Activated CD4-positive, alpha-beta T cell treated with anti-CD3 and anti-CD28 coated beads, Interleukin-2, amount 50 U/mL, for 4 hours (primary cell): ENCODE results near the gene TMEM80.

Experiments used
- DNase-seq, 2 experiments: peaks; one replicate each; pipeline ENCODE4 v3.0.0-alpha.2; 2020

Gene TMEM80

GRCh38 chr11:748007-748359 lies 52.4 kb downstream of the TMEM80 start:
- DNase-seq, result no peak

DNA sequence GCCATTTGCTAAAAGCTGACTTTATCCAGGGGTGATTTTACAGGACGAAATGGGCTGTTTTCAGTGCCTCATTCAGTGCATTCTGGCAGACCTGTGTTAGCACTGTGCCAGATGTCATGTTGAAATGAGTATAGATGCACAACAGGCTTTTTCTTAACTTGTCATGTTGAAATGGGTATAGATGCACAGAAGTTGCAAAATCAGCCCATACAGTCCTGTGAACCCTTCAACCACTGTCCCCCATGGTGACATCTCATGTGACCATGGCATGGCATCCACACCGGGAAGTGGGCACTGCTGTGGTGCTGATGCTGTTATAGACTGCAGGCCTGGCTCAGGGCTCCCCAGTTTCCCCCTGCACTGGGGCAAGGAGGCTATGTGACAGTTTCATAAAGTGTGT lies 54.1 kb downstream of the TMEM80 start:
- DNase-seq, result no peak
